Stimulated activated CD4-positive, alpha-beta T cell treated with anti-CD3 and anti-CD28 coated beads, Interleukin-1b, Interleukin-23, amount 100 ng/mL, for 4 hours (primary cell): ENCODE measurements around the gene ZDHHC14.
"Not testable (repeated sequence)": the region's sequence is repeated elsewhere in the genome, so short reads cannot be mapped to it uniquely, and the experiment has no call there.

Experiments used
- DNase-seq, 2 donors: peaks; one replicate each; pipeline ENCODE4 v3.0.0-alpha.2; 2020; ENCODE audit warnings: low read depth in 2 of 2

Gene ZDHHC14

DNA sequence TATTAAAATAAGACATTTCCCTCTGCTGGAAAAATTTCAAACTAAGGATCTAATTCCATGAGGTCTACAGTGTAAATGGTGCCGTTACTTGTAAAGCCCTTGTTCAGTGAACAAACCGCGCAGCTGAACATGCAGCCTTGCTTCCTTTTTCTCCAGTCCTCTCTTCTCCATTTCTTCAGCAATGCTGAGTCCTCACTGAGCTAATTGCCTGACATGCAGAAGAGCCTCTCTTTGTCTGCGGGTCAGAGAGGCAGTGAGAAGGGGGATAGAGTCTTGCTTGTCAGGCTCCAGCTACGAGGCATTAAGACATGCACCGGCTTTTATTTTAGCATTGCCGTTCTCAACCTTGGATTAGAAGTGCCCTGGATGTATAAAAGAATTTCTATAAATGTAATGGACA lies 25.7 kb downstream of the ZDHHC14 start:
- no peak for DNase-seq

- no peak for DNase-seq
Measured at GRCh38 chr6:157407646-157408045, 26.7 kb downstream of the ZDHHC14 start.

DNA sequence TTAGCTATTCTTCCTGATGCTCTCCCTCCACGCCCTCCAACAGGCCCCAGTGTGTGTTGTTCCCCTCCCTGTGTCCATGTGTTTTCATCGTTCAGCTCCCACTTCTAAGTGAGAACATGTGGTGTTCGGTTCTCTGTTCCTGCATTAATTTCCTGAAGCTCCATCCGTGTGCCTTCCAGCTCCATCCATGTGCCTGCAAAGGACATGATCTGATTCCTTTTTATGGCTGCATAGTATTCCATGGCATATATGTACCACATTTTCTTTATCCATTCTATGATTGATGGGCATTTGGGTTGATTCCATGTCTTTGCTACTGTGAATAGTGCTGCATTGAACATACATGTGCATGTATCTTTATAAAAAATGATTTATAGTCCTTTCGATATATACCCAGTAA lies 27.4 kb downstream of the ZDHHC14 start:
- DNase-seq = not testable (repeated sequence)

DNA sequence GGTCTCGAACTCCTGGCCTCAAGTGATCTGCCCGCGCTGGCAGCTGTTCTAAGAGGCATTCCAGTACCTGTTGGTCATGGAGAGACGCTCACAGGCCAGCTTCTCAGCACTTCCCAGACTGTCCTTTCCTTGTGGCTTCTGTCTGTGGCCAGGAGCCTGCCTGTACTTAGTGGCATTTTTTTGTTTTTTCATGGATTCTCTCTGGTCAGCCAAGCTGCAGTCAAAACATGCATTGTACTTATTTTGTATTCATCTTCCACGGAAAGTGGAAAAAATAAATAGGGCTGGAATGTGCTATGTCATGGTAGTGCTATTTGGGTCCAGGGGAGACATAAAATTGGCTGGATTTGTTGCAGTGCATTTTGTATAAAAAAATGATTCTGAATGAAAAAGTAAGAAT lies 29.1 kb downstream of the ZDHHC14 start:
- DNase-seq = no peak

DNA sequence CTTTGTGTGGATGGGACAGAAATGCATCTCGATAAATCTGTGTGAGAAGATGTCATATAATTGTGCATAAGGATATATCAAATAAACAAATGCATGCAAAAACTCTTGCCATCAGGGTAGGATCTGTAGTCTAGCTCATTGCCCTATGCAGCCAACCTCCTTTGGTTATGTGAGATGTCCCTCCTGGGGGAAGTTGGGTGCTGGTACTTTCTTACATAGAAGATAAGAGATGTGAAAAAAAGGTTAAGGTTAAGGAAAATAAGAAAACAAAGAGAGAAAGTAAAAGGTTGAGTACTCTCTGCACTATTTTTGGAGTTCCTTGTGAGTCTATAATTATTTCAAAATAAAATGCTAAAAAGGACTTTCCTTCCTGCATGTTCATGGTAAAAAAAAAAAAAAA lies 30.4 kb downstream of the ZDHHC14 start:
- no peak for DNase-seq

- no peak for DNase-seq
Measured at GRCh38 chr6:157412791-157413190, 31.8 kb downstream of the ZDHHC14 start.

- no peak for DNase-seq
Measured at GRCh38 chr6:157420497-157420896, 39.5 kb downstream of the ZDHHC14 start.

DNA sequence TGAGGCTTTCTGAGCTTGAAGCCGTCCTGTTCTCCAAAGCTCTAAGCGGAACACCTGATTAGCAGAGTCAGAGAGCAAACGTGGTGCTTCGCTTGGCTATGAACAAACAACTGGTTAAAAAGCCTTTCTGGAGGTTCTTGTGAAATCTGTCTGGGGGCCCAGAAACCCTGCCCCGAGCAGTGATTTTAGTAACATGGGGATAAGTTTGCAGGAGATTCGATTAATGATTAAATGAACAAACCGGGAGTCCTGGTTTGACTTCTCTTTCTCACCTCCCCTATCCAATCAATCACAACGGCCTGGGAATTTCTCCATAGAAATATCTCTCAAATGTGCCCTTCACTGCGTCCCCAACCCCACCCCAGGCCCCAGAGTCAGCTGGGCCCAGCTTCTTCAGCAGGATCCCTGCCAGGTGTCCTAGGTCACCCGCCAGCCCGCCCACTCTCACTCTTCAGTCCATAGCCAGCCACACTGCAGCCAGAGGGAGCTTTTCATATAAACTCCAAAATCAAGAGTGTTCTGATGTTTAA lies 43.6 kb downstream of the ZDHHC14 start:
- DNase-seq = no peak

DNA sequence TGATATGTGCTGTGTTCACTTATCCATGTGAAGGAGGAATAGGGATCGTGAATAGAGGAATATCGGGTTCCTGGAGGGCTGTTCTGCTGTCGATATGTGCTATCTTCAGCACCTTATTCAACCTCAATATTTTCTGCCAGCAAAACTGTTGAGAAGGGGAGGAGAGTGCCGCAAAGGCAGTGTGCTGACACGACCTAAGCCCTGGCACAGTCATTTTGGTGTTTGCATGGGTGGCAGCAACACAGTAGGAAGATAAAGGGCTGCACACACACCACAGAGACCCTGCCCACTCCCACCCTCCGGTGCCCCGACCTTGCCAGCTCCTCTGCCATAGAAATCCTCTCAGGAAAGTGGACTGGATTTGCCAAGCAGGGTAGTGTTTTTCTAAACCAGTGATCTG lies 47.0 kb downstream of the ZDHHC14 start:
- DNase-seq = no peak

DNA sequence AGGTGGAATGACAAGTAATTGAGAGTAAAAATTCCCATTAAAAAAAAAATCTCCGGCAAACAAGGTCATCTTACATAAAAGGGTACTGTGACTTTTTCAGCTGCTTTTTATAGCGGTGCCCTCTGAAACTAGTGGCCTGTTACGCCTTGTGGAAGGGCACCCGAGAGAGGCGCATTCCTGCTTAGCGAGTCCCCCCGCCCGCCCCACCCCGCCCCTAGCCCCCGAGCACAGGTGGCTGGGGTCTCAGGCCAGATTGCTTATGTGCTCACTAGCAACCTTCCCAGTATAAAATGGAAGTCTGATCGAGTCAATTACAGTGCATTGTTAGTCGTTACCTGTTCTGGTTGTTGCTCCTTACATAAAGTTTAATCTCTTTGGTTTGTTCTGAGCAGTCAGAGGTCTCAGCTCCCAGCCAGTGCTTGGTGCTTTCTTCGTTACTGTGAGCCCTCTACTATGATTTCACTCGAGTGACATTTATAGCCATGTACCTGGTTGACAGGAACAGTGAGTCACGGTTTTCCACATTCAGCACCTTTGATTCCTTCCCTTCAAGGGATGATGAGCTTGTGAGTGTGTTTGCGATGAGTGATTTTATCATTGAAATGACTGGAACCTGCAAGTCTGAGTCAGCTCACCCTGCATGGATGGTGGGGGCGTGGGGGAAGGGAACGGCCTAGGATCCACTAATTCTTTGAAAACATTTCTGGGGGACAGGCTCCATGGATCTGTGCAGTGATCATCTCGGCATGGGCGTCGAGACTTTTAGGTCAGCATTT lies 47.6 kb downstream of the ZDHHC14 start:
- DNase-seq = peak; percentile 27 to 61

DNA sequence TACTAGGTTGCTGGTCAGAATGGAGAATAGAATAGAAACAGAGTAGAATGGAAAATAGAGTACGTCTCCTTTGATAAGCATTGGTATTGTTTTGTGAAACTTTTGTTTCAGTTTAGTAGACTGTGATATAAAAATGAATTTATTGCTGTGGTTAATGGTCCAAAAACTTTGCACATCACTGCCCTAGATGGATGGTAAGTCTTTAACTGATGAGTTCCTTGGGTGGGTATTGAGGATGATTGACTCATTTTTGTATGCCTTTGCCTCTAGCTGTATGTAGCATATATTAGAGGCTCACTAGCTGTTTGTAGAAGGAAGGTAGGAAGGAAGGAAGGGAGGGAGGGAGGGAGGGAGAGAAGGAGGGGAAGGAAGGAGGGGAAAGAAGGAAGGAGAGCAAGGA lies 48.3 kb downstream of the ZDHHC14 start:
- no peak for DNase-seq

DNA sequence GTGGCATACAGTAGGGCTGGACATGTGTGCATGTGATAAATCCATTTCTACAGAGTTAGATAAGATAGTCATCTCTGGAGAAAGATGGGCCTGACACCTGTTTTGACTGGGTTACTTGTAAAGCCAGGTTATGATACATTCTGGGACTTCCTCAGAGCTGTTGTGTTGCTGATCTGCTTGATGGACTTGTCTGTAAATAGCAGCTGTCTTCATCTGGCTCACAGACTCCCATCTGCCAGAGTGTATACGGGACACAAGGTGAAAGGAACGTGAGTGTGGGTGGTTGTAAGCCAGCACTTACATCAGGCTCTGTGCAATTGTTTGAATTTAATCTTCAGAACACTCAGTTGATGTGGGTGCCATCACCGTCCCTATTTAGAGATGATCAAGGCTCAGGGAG lies 49.8 kb downstream of the ZDHHC14 start:
- DNase-seq = no peak

GRCh38 chr6:157432231-157432891 lies 51.4 kb downstream of the ZDHHC14 start:
- DNase-seq = no peak

GRCh38 chr6:157432892-157433265 lies 51.9 kb downstream of the ZDHHC14 start:
- DNase-seq = no peak

- no peak for DNase-seq
Measured at GRCh38 chr6:157433678-157434081, 52.7 kb downstream of the ZDHHC14 start.

DNA sequence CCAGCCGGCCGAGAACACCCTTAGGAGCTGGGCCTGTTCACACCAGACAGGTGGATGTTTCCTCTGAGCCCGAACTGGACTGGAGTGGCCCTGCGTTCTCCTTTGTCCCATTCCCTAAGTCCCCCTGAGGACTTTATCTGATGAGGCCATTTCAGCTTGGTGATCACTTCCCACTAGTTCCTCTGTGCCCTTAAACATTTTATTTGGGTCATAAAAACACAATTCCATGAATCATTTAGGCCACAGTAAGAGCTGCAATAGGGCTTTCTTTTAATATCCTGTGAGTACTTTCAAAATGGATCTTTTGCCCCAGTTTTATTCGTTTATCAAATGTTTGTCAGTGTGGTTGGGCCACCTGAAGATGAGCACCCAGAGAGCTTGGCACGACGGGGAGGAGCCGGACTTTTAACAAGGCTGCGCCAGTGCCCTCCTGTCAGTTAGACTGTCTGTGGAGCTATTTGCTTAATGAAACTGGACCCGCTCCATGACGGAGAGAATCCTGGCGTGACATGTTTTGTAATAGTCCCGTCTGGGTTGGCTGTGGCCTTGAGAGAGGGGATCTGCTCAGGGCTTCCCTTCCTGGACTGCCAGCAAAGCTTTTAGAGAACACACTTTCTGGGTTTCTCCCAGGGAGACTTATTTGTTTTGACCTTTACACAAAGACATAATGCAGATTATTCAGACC lies 53.5 kb downstream of the ZDHHC14 start:
- no peak for DNase-seq

- no peak for DNase-seq
Measured at GRCh38 chr6:157436219-157436943, 55.4 kb downstream of the ZDHHC14 start.

GRCh38 chr6:157436944-157437336 lies 56.0 kb downstream of the ZDHHC14 start:
- no peak for DNase-seq

DNA sequence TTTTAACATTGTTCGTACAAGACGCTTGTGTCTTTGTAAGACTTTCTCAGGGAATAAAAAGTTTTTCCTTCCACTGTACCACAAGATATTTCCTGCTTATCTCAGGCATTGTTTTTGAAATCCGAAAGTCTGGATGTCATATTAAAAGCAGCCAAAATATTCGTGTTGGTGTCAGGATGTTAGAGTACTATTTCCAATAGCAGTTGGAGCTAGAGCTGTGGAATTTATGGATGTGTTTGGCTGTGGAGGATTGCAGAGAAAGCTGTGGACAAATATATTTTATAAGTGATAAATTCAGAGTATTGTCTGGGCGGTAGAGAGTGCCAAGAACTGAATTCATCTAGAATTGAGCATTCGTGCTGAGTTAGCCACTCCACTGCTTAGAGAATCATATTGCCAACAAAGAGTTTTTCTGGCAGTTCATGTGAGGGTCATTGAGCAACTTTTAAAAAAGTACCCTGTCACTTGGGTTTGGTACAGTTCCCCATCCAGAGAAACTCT lies 57.7 kb downstream of the ZDHHC14 start:
- no peak for DNase-seq

DNA sequence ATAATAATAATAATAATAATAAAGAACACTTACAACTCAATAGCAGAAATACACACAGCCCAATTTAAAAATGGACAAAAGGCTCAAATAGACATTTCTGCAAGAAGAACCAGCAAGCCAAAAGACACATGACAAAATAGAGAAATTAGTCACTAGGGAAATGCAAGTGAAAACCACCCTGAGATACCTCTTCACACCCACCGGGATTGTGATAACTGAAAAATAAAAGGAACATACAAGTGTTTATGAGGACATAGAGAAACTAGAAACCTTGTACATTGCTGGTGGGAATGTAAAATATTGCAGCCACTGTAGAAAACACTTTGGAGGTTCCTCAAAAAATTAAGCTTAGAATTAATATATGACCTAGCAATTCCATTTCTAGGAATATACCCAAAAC lies 59.2 kb downstream of the ZDHHC14 start:
- DNase-seq = no peak

DNA sequence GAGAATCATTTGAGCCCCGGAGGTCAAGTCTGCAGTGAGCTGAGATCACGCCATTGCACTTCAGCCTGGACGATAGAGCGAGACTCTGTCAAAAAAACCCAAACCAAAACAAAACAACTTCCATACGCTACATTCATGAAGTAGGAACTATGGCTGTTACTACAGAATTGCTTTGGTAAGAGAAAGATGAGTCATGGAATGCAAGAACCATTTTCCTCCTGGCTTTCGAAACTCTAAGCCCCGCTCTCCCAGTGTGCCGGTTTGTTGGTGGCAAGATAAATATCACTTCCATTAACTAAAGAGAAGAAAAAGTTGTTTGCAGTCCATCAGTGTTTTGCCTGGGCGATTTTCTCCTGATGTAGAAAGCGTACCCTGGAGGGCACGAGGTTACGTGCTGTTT lies 61.3 kb downstream of the ZDHHC14 start:
- DNase-seq = no peak
